Measurements from ENCODE around the gene SHC3. TPM values are rescaled to one million over a fixed set of nuclear protein-coding genes. Genes with fewer than 3 reads are reported as not detected.

Gene SHC3
- total RNA-seq, 3 donors from 2014 or later (not counting 1 experiment from before 2014, with no cell fraction given), result 0.02 to 0.09 (median 0.08) TPM

GRCh38 chr9:89053301-89053700 lies 125.3 kb downstream of the SHC3 start:
- H3K36me3 ChIP-seq (ENCODE audit: control insufficient read depth, insufficient read depth, low read length), result no peaks in the 10 kb centered on the region
- no peaks in the 10 kb centered on the region for H3K36me3 Mint-ChIP-seq
- 92% methylated on average over 5 of the region's 5 CpGs for WGBS (ENCODE audit: insufficient coverage)

GRCh38 chr9:89052470-89053097 lies 126.0 kb downstream of the SHC3 start:
- Histone ChIP-seq H3K9me3 (ENCODE audit: control insufficient read depth, insufficient read depth, low read length) (no peaks in the 10 kb centered on the region), H3K4me1 (ENCODE audit: control insufficient read depth, insufficient read depth, low read length) (no peaks in the 10 kb centered on the region), H3K4me3 (ENCODE audit: low read length) (no peak overlapping the region), H3K36me3 (ENCODE audit: control insufficient read depth, insufficient read depth, low read length) (no peaks in the 10 kb centered on the region), H3K27ac (ENCODE audit: low read length) (no peak overlapping the region), H3K27me3 (ENCODE audit: control insufficient read depth, insufficient read depth, low read length) (no peaks in the 10 kb centered on the region)
- no peak for ATAC-seq
- Mint-ChIP-seq H3K9me3 (no peaks in the 10 kb centered on the region), H3K27ac (no peak overlapping the region), H3K4me1 (no peaks in the 10 kb centered on the region), H3K27me3 (ENCODE audit: low read depth in 2 of 2) (peaks cover 3 to 9% of the 10 kb centered on the region in 2 donors), H3K4me3 (no peak overlapping the region), H3K36me3 (no peaks in the 10 kb centered on the region)
- 89% methylated on average over 6 of the region's 6 CpGs for WGBS (ENCODE audit: insufficient coverage)
- no peak for TF ChIP-seq CTCF (IDR thresholded peaks at IDR 0.05)
- DNase-seq, result no peak
- intact Hi-C loops (cut with micrococcal nuclease), result no loop called here

More at GRCh38 chr9:89053301-89053700, 125.3 kb downstream of the SHC3 start:
- no peak for ATAC-seq
- no peak overlapping the region for H3K27ac Mint-ChIP-seq
- H3K9me3 Mint-ChIP-seq, result no peaks in the 10 kb centered on the region
- H3K27me3 ChIP-seq (ENCODE audit: control insufficient read depth, insufficient read depth, low read length), result no peaks in the 10 kb centered on the region
- no peaks in the 10 kb centered on the region for H3K4me1 ChIP-seq (ENCODE audit: control insufficient read depth, insufficient read depth, low read length)
- no peak for DNase-seq
- H3K9me3 ChIP-seq (ENCODE audit: control insufficient read depth, insufficient read depth, low read length), result no peaks in the 10 kb centered on the region
- H3K27ac ChIP-seq (ENCODE audit: low read length), result no peak overlapping the region
- no peaks in the 10 kb centered on the region for H3K4me1 Mint-ChIP-seq
- TF ChIP-seq CTCF (IDR thresholded peaks at IDR 0.05), result no peak
- H3K27me3 Mint-ChIP-seq (ENCODE audit: low read depth in 2 of 2), result peaks cover under 1 to 9% of the 10 kb centered on the region in 2 donors
- no peak overlapping the region for H3K4me3 Mint-ChIP-seq
- no peak overlapping the region for H3K4me3 ChIP-seq (ENCODE audit: low read length)
- intact Hi-C loops (cut with micrococcal nuclease), result no loop called here

GRCh38 chr9:89051421-89052025 lies 127.1 kb downstream of the SHC3 start:
- TF ChIP-seq CTCF (IDR thresholded peaks at IDR 0.05), result no peak

More at GRCh38 chr9:89051421-89052025, 127.1 kb downstream of the SHC3 start:
- H3K27ac Mint-ChIP-seq, result no peak overlapping the region
- H3K9me3 ChIP-seq (ENCODE audit: control insufficient read depth, insufficient read depth, low read length), result no peaks in the 10 kb centered on the region
- ATAC-seq (no peak), DNase-seq (no peak)
- H3K27me3 ChIP-seq (ENCODE audit: control insufficient read depth, insufficient read depth, low read length), result no peaks in the 10 kb centered on the region
- WGBS (ENCODE audit: insufficient coverage), result 94% methylated on average over 12 of the region's 12 CpGs
- no peaks in the 10 kb centered on the region for H3K36me3 ChIP-seq (ENCODE audit: control insufficient read depth, insufficient read depth, low read length)
- H3K4me1 ChIP-seq (ENCODE audit: control insufficient read depth, insufficient read depth, low read length), result no peaks in the 10 kb centered on the region
- no peaks in the 10 kb centered on the region for H3K4me1 Mint-ChIP-seq
- no peak overlapping the region for H3K4me3 Mint-ChIP-seq
- H3K9me3 Mint-ChIP-seq, result no peaks in the 10 kb centered on the region
- peaks cover 6 to 16% of the 10 kb centered on the region in 2 donors for H3K27me3 Mint-ChIP-seq (ENCODE audit: low read depth in 2 of 2)
- intact Hi-C loops (cut with micrococcal nuclease), result no loop called here
- no peak overlapping the region for H3K4me3 ChIP-seq (ENCODE audit: low read length)
- H3K27ac ChIP-seq (ENCODE audit: low read length), result no peak overlapping the region
- H3K36me3 Mint-ChIP-seq, result no peaks in the 10 kb centered on the region

Measured in natural killer cell (primary cell).